Suprapubic skin (tissue), 3 donors: ENCODE measurements around the gene B4GALT5.

ENCODE experiments used
- POLR2AphosphoS5 ChIP-seq, 3 donors: sonication (generic); formaldehyde crosslinking; IDR thresholded peaks; one replicate each; pipeline ENCODE4 v1.6.1; 2017; ENCODE audit warnings: antibody characterized with exemption in 3 of 3
- TF ChIP-seq, protein P1 (sequence below), 2 donors: fragments of 200-600 bp in 1 of 2; fragments of 450-650 bp in 1 of 2; sonication (generic) in 1 of 2; IDR thresholded peaks; one replicate each; pipeline ENCODE4 v1.5.1; 2016 to 2019; ENCODE audit warnings: antibody characterized with exemption in 2 of 2, mild to moderate bottlenecking in 1 of 2, moderate library complexity in 1 of 2

DNA sequence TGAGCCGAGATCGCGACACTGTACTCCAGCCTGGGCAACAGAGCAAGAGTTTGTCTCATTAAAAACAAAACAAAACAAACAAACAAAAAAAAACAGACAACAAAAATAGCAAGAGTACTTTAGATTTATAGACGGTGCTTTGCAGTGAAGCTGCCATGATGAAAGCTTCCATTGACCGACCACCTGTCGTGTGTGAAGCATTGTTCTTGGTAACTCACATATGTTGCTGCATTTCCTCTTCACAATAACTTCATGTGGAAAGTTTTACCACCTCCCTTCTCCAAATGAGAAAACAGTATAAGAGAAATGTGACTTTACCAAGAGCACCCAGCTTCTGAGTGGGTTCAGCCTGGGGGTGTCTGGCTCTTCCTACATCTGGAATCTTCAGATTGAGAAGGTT, 89.4 kb downstream of the B4GALT5 start:
- TF ChIP-seq, protein P1, sequence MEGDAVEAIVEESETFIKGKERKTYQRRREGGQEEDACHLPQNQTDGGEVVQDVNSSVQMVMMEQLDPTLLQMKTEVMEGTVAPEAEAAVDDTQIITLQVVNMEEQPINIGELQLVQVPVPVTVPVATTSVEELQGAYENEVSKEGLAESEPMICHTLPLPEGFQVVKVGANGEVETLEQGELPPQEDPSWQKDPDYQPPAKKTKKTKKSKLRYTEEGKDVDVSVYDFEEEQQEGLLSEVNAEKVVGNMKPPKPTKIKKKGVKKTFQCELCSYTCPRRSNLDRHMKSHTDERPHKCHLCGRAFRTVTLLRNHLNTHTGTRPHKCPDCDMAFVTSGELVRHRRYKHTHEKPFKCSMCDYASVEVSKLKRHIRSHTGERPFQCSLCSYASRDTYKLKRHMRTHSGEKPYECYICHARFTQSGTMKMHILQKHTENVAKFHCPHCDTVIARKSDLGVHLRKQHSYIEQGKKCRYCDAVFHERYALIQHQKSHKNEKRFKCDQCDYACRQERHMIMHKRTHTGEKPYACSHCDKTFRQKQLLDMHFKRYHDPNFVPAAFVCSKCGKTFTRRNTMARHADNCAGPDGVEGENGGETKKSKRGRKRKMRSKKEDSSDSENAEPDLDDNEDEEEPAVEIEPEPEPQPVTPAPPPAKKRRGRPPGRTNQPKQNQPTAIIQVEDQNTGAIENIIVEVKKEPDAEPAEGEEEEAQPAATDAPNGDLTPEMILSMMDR (IDR thresholded peaks at IDR 0.05), result no peak
- no peak for TF ChIP-seq POLR2AphosphoS5 (IDR thresholded peaks at IDR 0.05)
